GM18511 (cell line): ENCODE results near the gene SLC38A8.

ENCODE experiments used
- ATAC-seq: cut with Tn5 transposase; IDR thresholded peaks from one replicate; pipeline ENCODE4 v1.9.1; 2021; ENCODE audit warnings: mild to moderate bottlenecking, moderate library complexity; ENCODE audit not compliant: unreplicated experiment

SLC38A8 gene

DNA sequence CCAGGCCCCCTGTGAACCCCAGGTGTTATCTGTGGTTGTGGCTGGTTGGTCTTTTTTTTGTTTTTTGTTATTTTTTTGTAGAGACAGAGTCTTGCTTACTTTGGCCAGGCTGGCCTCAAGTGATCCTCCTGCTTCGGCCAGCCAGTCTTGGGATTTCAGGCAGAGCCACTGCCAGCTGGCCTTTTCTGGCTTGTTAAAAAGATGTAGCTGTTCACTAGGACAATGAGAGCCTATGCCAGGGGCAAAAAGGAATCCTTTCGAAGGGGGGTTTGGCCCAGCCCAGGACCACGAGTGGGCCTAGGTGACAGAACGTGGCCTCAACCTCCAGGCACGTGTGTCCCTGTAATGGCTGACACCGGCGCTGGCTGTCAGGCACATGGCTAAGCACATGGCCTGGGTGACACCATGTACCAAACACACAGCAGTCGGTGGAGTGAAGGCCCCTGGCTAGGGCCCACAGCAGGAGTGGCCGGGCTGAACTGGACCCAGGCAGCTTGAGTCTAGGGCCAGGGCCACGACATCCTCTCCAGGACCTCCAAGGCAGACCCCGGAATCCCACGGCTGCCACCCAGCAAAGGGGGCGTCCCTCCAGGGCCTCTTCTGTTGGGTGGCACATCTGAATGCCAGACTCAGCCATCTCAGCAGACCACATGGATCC is 6.9 kb upstream of the SLC38A8 start:
- ATAC-seq, result no peak

GRCh38 chr16:84048871-84049270 is 6.3 kb upstream of the SLC38A8 start:
- no peak for ATAC-seq

- ATAC-seq, result no peak
These were observed 5.7 kb upstream of the SLC38A8 start for GRCh38 chr16:84048270-84048669.

DNA sequence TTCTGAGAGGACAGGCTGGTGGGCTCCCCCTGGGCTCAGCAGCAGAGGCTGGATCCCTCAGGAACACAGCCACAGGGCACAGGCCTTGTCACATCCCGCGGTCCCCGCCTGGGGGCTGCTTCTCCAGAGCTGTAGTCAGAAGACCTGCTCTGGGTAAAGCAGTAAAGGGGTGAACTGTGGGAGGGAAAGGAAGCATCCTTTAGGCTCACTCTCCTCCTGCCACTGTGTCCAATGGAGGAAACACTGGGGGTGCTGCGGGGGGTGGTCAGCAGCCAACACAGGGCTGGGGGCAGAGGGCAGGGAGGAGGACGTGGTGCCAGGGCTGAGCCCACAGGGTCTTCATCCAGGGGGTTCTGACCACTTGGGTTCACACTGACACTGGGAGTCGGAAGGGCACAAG is 5.0 kb upstream of the SLC38A8 start:
- no peak for ATAC-seq

GRCh38 chr16:84047206-84047605 is 4.6 kb upstream of the SLC38A8 start:
- ATAC-seq, result no peak

DNA sequence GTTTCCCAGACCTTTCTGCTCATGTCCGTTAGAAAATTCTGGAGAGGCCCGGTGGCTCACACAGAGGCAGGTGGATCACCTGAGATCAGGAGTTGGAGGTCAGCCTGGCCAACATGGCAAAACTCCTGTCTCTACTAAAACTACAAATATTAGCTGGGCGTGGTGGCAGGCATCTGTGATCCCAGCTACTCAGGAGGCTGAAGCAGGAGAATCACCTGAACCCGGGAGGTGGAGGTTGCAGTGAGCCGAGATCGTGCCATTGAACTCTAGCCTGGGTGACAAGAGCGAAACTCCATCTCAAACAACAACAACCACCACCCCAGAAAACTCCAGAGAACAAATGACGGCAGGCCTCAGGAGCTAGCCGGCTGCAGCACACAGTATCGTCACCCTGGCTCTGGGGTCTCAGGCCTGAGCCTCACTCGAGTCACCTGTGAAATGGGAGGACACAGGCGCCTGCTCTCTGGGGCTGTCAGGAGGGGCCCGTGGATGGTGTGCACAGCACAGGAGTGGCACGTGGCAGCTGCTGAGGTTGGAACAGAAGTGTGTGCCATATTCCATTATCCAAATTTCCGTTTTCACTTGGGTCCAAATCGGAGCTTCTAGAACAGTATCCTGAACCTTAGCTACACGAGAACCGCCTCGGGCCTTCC is 3.3 kb upstream of the SLC38A8 start:
- no peak for ATAC-seq

GRCh38 chr16:84045001-84045817 is 2.6 kb upstream of the SLC38A8 start:
- ATAC-seq, result no peak

GRCh38 chr16:84044118-84044488 is 1.5 kb upstream of the SLC38A8 start:
- no peak for ATAC-seq

DNA sequence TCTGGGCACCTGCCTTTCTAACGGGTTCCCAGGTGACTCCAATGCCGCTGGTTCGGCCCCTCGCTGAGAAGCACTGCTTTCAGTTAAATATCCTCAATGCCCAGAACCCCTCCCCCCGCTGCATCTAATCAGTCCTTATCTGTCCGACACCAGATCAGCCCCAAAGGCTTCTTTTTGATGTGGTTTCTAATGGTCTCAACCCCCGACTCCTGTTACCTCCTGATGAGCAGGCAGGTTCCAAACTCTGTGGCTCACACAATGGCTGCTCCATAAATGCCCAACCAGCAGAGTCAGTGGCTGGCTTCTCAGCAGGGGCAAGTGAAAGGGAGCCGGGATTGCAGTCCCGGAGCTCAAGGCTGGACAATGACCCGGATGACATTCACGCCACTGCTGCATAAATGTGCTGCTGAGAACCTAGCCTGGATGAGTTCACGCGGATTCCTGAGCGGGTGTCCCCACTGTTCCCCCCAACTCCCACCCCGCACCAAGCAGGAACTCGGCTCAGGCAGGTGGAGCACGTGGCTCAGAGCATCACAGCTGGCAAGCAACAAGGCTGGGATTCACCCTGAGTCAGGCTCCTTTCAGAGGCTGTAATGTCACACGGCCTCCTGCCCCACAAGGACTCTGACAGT is 1.0 kb upstream of the SLC38A8 start:
- no peak for ATAC-seq

DNA sequence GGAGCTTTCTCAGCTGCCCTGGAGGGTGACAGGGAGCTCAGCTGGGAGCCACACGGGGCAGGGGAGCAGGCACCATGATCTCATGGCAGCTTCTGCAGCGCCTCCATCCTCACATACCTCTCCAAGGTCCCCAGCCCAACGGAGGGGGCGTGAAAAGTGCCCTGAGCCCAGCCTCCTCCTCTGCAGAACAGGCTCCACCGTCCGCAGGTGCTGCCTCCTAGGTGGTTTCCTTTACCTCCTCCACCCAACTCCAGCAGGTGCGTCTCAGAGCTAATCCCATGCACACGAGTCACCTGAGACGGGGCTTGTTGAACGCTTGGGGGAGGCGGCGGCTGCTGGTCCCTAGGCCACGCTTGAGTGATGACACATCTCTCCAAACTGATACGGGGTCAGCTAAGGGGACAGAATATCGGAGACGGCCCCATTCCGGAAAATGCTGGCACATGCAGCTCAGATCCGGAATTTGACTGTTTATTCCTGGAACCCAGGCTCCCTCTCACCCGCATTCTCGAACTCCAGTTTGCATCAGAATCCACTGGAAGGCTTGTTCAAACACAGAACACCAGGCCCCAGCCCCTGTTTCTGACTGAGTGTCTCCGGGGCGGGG is 387 bp upstream of the SLC38A8 start:
- no peak for ATAC-seq

- no peak for ATAC-seq
These were observed 714 bp downstream of the SLC38A8 start for GRCh38 chr16:84041881-84042280.

DNA sequence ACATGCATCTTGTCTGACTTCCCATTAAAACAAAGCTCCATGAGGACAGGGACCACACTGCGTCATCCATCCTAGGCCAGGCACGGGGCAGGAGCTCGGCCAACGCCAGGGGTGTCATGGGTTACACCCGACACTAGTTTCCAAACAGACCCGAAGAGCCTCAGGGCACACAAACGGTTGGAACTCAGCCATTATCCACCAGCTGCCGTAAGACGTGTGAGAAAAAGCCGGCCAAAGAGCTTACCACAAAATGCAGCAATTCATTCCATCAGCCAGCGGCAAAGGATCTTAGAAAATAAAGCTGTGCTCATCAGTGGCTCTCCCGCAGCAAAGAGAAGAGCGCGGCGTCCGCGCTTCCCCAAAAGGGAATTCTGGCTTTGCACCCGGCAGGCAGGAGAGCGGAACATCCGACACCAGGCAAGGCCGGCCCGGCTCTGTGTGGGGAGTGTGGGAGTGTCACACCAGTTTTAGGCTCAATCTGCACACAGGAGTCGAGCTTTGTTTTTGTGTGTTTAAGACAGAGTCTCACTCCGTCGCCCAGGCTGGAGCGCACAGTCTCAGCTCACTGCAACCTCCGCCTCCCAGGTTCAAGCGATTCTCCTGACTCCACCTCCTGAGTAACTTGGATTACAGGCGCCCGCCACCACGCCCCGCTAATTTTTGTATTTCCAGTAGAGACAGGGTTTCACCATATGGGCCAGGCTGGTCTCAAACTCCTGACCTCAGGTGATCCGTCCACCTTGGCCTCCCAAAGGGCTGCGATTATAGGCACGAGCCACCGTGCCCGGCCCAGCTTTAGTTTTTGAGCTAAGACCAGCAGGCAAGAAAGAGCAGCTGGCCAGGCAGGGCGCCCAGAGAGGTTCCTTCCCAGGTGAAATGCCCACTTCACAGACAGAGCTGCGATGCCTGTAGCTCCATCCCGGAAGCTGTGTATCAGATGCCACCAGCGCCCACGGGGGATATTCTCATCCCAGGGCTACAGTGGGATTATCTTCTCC is 1.5 kb downstream of the SLC38A8 start:
- ATAC-seq, result no peak

DNA sequence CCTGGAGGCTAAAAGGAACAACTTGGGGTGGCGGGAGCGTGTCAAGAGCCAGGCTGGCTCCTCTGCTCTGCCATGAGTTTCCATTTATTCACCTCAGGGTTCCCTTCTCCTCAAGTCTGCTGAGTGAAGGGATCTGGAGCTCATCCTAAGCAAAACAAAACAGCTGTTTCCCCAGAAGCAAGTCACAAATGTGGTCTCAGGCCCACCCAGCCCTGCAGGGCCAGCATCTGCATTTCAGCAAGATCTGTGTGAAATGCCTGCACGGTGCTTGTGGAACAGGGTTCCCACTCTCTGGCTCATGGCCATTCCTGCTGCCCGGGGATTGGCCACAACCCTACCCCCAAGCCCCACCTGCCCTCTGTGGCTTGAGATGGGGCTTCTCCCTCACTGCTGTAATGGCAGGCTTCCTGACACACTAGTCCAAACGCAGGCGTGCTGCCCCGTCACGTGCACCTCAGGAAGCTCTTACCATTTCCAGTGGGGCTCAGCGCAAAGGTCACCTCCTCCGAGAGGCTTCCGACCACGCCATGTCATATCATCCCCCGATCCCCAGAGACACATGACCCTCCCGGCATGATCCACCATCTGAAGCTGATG is 2.3 kb downstream of the SLC38A8 start:
- ATAC-seq, result no peak

- no peak for ATAC-seq
These were observed 2.9 kb downstream of the SLC38A8 start for GRCh38 chr16:84039696-84040095.

- no peak for ATAC-seq
These were observed 4.1 kb downstream of the SLC38A8 start for GRCh38 chr16:84038469-84038868.

GRCh38 chr16:84036982-84037425 is 5.6 kb downstream of the SLC38A8 start:
- ATAC-seq, result no peak

DNA sequence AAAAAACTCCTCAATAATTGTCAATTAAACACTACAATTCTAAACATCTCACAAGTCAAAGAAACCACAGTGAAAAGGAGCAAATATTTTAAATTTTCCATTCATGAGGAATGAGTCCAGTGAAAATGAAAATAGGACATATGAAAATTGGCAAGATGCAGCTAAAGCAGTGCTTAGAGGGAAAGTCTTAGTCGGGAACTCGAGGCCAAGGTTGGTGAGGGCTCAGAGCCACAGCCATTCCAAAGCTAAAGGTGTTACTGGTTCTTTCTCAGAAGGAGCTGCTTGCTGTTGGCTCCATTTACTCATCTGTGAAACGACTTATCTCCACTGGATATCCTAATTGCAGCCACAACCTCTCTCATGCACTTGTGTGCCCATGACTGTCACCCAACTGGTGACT is 6.5 kb downstream of the SLC38A8 start:
- ATAC-seq, result no peak

- no peak for ATAC-seq
These were observed 8.1 kb downstream of the SLC38A8 start for GRCh38 chr16:84034516-84034915.
